GM12801 (cell line): ENCODE data around the gene MACF1.

Source experiments
- TF ChIP-seq, protein P1 (sequence below): IDR thresholded peaks from one replicate; pipeline ENCODE4 v1.5.1; 2011; ENCODE audit warnings: control low read depth; ENCODE audit not compliant: insufficient read length; ENCODE audit errors: extremely low read depth

MACF1 gene

DNA sequence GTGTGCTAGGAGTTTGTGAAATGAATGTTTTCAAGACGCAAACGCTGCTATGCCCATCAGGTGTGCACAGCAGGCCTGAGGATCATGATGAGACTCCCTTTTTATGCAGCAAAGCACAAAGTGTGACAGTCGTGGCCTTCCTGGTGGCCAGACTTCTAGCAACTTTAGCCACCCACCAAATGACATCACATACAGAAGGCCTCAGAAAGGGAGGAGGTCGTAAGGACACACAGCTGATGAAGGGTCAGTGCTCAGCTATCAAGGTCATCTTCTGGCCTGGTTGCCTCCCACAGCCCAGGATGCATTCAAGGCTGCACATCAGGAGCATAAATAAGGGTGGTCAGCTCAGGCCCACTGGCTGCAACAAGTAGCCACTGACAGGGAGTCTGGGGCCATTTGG is 323.6 kb downstream of the MACF1 start:
- TF ChIP-seq, protein P1, sequence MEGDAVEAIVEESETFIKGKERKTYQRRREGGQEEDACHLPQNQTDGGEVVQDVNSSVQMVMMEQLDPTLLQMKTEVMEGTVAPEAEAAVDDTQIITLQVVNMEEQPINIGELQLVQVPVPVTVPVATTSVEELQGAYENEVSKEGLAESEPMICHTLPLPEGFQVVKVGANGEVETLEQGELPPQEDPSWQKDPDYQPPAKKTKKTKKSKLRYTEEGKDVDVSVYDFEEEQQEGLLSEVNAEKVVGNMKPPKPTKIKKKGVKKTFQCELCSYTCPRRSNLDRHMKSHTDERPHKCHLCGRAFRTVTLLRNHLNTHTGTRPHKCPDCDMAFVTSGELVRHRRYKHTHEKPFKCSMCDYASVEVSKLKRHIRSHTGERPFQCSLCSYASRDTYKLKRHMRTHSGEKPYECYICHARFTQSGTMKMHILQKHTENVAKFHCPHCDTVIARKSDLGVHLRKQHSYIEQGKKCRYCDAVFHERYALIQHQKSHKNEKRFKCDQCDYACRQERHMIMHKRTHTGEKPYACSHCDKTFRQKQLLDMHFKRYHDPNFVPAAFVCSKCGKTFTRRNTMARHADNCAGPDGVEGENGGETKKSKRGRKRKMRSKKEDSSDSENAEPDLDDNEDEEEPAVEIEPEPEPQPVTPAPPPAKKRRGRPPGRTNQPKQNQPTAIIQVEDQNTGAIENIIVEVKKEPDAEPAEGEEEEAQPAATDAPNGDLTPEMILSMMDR: no peak

- TF ChIP-seq, protein P1: no peak
These were observed 325.5 kb downstream of the MACF1 start for GRCh38 chr1:39529901-39530535.

GRCh38 chr1:39531526-39531925 is 327.0 kb downstream of the MACF1 start:
- TF ChIP-seq, protein P1: no peak

- TF ChIP-seq, protein P1: no peak
These were observed 328.9 kb downstream of the MACF1 start for GRCh38 chr1:39533442-39533841.
